Smooth muscle cell (in vitro differentiated cells): Measurements from ENCODE around the gene COG8. TPM values are rescaled to one million over a fixed set of nuclear protein-coding genes. Genes with fewer than 3 reads are reported as not detected.

ENCODE experiments used
- DNase-seq: peaks from one replicate; lab custom pipeline; 2025; ENCODE audit not compliant: unreplicated experiment; lab: John Stamatoyannopoulos, UW
- H2AFZ ChIP-seq: fragments of 200-600 bp; sonication (generic); 2 replicates; pipeline ENCODE4 v1.6.0; 2016; ENCODE audit warnings: antibody characterized with exemption, low read depth, mild to moderate bottlenecking
- H3F3A ChIP-seq: fragments of 200-600 bp; sonication (generic); 2 replicates; pipeline ENCODE4 v1.6.0; 2017; ENCODE audit warnings: antibody characterized with exemption, low read depth
- H3K27ac ChIP-seq: fragments of 200-600 bp; sonication (generic); 2 replicates; pipeline ENCODE4 v1.5.1; 2016; ENCODE audit warnings: low read depth, mild to moderate bottlenecking
- H3K27me3 ChIP-seq: fragments of 200-600 bp; sonication (generic); 2 replicates; pipeline ENCODE4 v1.6.1; 2016; ENCODE audit warnings: low read depth, mild to moderate bottlenecking
- H3K36me3 ChIP-seq: fragments of 200-600 bp; sonication (generic); 2 replicates; pipeline ENCODE4 v1.5.1; 2016; ENCODE audit warnings: low read depth
- H3K4me1 ChIP-seq: fragments of 200-600 bp; sonication (generic); 2 replicates; pipeline ENCODE4 v1.5.1; 2016; ENCODE audit warnings: low read depth
- H3K4me2 ChIP-seq: fragments of 200-600 bp; sonication (generic); 2 replicates; pipeline ENCODE4 v1.6.0; 2016; ENCODE audit warnings: mild to moderate bottlenecking
- H3K4me3 ChIP-seq: fragments of 200-600 bp; sonication (generic); 2 replicates; pipeline ENCODE4 v1.5.1; 2016; ENCODE audit warnings: mild to moderate bottlenecking
- H3K79me2 ChIP-seq: fragments of 200-600 bp; sonication (generic); 2 replicates; pipeline ENCODE4 v1.6.0; 2016; ENCODE audit warnings: low read depth, mild to moderate bottlenecking
- H3K9ac ChIP-seq: fragments of 200-600 bp; sonication (generic); 2 replicates; pipeline ENCODE4 v1.6.0; 2016; ENCODE audit warnings: low read depth
- H3K9me3 ChIP-seq: fragments of 200-600 bp; sonication (generic); replicated peaks from 2 replicates; pipeline ENCODE4 v1.5.1; 2016; ENCODE audit warnings: low read depth
- H4K20me1 ChIP-seq: fragments of 200-600 bp; sonication (generic); 2 replicates; pipeline ENCODE4 v1.6.0; 2016; ENCODE audit warnings: low read depth
- WGBS: methylation state at CpG from one replicate; pipeline ENCODE4 v1.1.7; 2016; ENCODE audit warnings: low lambda C conversion rate; 5-methylcytosine and 5-hydroxymethylcytosine counted together
- polyA plus RNA-seq: library from polyadenylated mRNA; unstranded; fragments of >200 nt; fragmentation: Nextera tagmentation; extraction: Ambion mirVana; gene quantifications from 2 replicates; pipeline ENCODE4 v1.2.1, GENCODE V29; 2016
- total RNA-seq: library from RNA; depleted of rRNA; stranded (reverse); fragments of >200 nt; gene quantifications from 2 replicates; pipeline ENCODE4 v1.2.3, GENCODE V29; 2014
- TF ChIP-seq, protein P1 (sequence below): fragments of 200-600 bp; sonication (generic); IDR thresholded peaks from 2 replicates; pipeline ENCODE4 v1.5.1; 2017; ENCODE audit warnings: borderline replicate concordance, mild to moderate bottlenecking, antibody characterized with exemption; ENCODE audit not compliant: insufficient read depth, poor library complexity, severe bottlenecking

COG8 gene
- total and polyA plus RNA-seq, 2 experiments from 2014 or later = 33.5 to 37.2 TPM

DNA sequence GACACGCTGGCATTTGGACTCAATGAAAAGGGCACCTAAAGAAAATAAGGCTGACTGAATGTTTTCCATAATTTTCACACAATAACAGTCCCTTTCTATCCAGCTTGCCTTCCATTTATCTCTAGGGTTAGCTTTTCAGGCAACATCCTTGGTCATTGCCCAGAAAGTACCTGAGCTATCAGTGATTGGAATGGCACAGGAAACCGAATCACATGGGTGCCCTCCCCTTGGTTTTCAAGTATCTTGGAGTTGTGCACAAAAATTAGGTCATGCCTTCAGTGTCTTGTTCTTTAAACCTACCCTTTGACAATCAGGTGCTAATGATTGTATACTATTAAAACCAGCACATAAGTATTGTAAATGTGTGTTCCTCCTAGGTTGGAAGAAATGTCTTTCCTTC lies 31.5 kb downstream of the COG8 start:
- H4K20me1 ChIP-seq = peaks cover 13% of the 10 kb centered on the region

DNA sequence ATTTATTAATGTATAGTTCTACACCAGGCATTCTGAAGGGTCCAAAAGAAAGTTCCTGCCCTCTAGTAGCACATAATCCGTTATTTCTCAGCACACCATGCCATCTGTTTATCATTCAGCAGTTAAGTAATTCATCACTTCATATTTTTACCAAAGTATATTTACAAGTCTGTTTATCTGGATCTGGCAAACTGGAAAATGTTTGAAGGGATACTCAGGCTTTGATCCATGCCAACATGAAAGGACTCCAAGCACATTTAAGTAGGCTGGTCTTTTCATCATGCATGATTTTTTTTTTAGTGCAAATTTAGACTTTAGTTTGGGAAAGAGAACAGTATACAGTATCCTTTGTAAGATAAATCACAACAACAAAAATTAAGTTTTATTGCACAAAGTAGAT lies 32.3 kb downstream of the COG8 start:
- DNase-seq = no peak
- H3K27ac ChIP-seq = no peak overlapping the region
- H3F3A ChIP-seq = peaks cover 7% of the 10 kb centered on the region
- no peaks in the 10 kb centered on the region for H3K36me3 ChIP-seq
- peaks cover 5% of the 10 kb centered on the region for H4K20me1 ChIP-seq
- peaks cover 2% of the 10 kb centered on the region for H3K4me1 ChIP-seq
- H3K79me2 ChIP-seq = peaks cover 9% of the 10 kb centered on the region
- no peak overlapping the region for H3K4me2 ChIP-seq
- no peak overlapping the region for H3K4me3 ChIP-seq
- WGBS = 61% methylated on average over 1 of the region's 1 CpG
- no peaks in the 10 kb centered on the region for H3K9me3 ChIP-seq
- TF ChIP-seq, protein P1, sequence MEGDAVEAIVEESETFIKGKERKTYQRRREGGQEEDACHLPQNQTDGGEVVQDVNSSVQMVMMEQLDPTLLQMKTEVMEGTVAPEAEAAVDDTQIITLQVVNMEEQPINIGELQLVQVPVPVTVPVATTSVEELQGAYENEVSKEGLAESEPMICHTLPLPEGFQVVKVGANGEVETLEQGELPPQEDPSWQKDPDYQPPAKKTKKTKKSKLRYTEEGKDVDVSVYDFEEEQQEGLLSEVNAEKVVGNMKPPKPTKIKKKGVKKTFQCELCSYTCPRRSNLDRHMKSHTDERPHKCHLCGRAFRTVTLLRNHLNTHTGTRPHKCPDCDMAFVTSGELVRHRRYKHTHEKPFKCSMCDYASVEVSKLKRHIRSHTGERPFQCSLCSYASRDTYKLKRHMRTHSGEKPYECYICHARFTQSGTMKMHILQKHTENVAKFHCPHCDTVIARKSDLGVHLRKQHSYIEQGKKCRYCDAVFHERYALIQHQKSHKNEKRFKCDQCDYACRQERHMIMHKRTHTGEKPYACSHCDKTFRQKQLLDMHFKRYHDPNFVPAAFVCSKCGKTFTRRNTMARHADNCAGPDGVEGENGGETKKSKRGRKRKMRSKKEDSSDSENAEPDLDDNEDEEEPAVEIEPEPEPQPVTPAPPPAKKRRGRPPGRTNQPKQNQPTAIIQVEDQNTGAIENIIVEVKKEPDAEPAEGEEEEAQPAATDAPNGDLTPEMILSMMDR = no peak
- no peak overlapping the region for H2AFZ ChIP-seq
- H3K27me3 ChIP-seq = no peaks in the 10 kb centered on the region
- no peak overlapping the region for H3K9ac ChIP-seq

More for the DNA sequence above, 31.5 kb downstream of the COG8 start:
- no peak overlapping the region for H3K9ac ChIP-seq
- H3K4me2 ChIP-seq = no peak overlapping the region
- H2AFZ ChIP-seq = no peak overlapping the region
- peaks cover 16% of the 10 kb centered on the region for H3K79me2 ChIP-seq
- no peaks in the 10 kb centered on the region for H3K36me3 ChIP-seq
- TF ChIP-seq, protein P1 = no peak
- H3K4me3 ChIP-seq = no peak overlapping the region
- no peaks in the 10 kb centered on the region for H3K27me3 ChIP-seq
- H3K9me3 ChIP-seq = no peaks in the 10 kb centered on the region
- H3K27ac ChIP-seq = no peak overlapping the region
- peaks cover 7% of the 10 kb centered on the region for H3F3A ChIP-seq
- peaks cover 8% of the 10 kb centered on the region for H3K4me1 ChIP-seq
- WGBS = 93% methylated on average over 2 of the region's 2 CpGs
- DNase-seq = no peak

DNA sequence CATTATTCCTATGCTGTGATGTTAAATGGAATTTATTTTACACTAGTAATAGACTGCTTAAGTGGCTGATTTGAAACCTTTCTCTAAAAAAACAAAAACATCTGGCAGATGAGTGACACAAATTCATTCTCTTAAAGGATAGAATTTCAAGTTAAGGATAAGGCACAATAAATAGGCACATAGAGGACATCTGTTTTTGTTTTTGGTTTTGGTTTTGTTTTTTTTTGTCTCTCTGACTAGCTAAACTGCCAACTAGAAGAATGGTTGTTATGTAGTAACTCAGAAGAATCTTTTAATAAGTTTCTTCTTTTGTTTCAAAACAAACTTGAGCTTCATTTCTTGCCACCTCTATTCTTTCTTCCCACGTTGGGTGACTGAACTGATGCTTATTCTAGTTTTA lies 33.3 kb downstream of the COG8 start:
- H3K79me2 ChIP-seq = no peaks in the 10 kb centered on the region

DNA sequence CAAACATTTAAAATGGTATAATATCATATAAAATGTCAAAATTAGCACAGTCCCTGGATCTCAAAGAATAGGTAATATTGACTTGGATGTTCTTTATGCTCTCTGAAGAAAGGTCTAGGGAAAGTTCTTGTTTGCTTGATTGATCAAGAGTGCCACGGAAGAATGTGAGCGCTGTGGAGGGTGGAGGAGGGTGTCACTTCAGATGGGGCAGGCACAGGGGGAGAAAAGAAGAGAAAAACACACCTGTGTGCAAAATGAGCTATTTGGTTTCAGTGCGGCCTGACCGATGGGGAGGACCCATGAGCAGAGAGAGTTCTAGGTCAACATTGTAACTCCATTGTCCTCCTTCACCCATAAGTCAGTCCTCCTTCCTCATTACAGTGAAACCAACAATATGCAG lies 37.1 kb downstream of the COG8 start:
- WGBS = 95% methylated on average over 4 of the region's 4 CpGs
- no peak overlapping the region for H3K4me2 ChIP-seq
- no peaks in the 10 kb centered on the region for H4K20me1 ChIP-seq
- no peak overlapping the region for H2AFZ ChIP-seq
- H3F3A ChIP-seq = no peaks in the 10 kb centered on the region
- no peak for DNase-seq
- no peaks in the 10 kb centered on the region for H3K79me2 ChIP-seq
- TF ChIP-seq, protein P1 = no peak
- H3K4me3 ChIP-seq = no peak overlapping the region
- no peak overlapping the region for H3K9ac ChIP-seq
- H3K27ac ChIP-seq = no peak overlapping the region
- H3K4me1 ChIP-seq = no peaks in the 10 kb centered on the region
- H3K36me3 ChIP-seq = peaks cover 4% of the 10 kb centered on the region
- no peaks in the 10 kb centered on the region for H3K27me3 ChIP-seq
- H3K9me3 ChIP-seq = no peaks in the 10 kb centered on the region

More for the DNA sequence above, 33.3 kb downstream of the COG8 start:
- Histone ChIP-seq H4K20me1 (no peaks in the 10 kb centered on the region), H2AFZ (no peak overlapping the region), H3K4me3 (no peak overlapping the region), H3F3A (peaks cover 7% of the 10 kb centered on the region), H3K27me3 (no peaks in the 10 kb centered on the region), H3K4me2 (no peak overlapping the region), H3K27ac (no peak overlapping the region), H3K4me1 (no peaks in the 10 kb centered on the region), H3K9ac (no peak overlapping the region), H3K36me3 (peaks cover 1% of the 10 kb centered on the region), H3K9me3 (no peaks in the 10 kb centered on the region)
- TF ChIP-seq, protein P1 = no peak
- WGBS = 75% methylated on average over 1 of the region's 1 CpG
- no peak for DNase-seq
